NCI-H1436 treated with DMSO at 0.1 percent for 48 hours (cell line): ENCODE measurements around the gene COA8.
"Not testable (repeated sequence)": the region's sequence is repeated elsewhere in the genome, so short reads cannot be mapped to it uniquely, and the experiment has no call there.

ENCODE experiments used
- DNase-seq: peaks from one replicate; lab custom pipeline; 2025; lab: John Stamatoyannopoulos, UW

COA8 gene

GRCh38 chr14:103574104-103574503 is 11.3 kb downstream of the COA8 start:
- DNase-seq: no peak

GRCh38 chr14:103574707-103575285 is 12.0 kb downstream of the COA8 start:
- DNase-seq: no peak

GRCh38 chr14:103576371-103577024 is 13.7 kb downstream of the COA8 start:
- no peak for DNase-seq

GRCh38 chr14:103578401-103579075 is 15.8 kb downstream of the COA8 start:
- no peak for DNase-seq

GRCh38 chr14:103581206-103581605 is 18.4 kb downstream of the COA8 start:
- DNase-seq: no peak

GRCh38 chr14:103581954-103582703 is 19.4 kb downstream of the COA8 start:
- DNase-seq: no peak

- no peak for DNase-seq
Observed at GRCh38 chr14:103584326-103584915, 21.7 kb downstream of the COA8 start.

GRCh38 chr14:103593577-103593976 is 30.8 kb downstream of the COA8 start:
- DNase-seq: no peak

GRCh38 chr14:103594265-103594664 is 31.5 kb downstream of the COA8 start:
- no peak for DNase-seq

GRCh38 chr14:103597623-103598377 is 35.0 kb downstream of the COA8 start:
- no peak for DNase-seq

GRCh38 chr14:103600503-103600902 is 37.7 kb downstream of the COA8 start:
- no peak for DNase-seq

- no peak for DNase-seq
Observed at GRCh38 chr14:103604620-103605019, 41.9 kb downstream of the COA8 start.

- no peak for DNase-seq
Observed at GRCh38 chr14:103606963-103607668, 44.4 kb downstream of the COA8 start.

- no peak for DNase-seq
Observed at GRCh38 chr14:103607822-103608221, 45.1 kb downstream of the COA8 start.

GRCh38 chr14:103609081-103609480 is 46.3 kb downstream of the COA8 start:
- not testable (repeated sequence) for DNase-seq

GRCh38 chr14:103611215-103611614 is 48.5 kb downstream of the COA8 start:
- no peak for DNase-seq

- no peak for DNase-seq
Observed at GRCh38 chr14:103613517-103613916, 50.8 kb downstream of the COA8 start.

- no peak for DNase-seq
Observed at GRCh38 chr14:103616635-103617300, 54.0 kb downstream of the COA8 start.

GRCh38 chr14:103619057-103619456 is 56.3 kb downstream of the COA8 start:
- DNase-seq: no peak

GRCh38 chr14:103621860-103622259 is 59.1 kb downstream of the COA8 start:
- DNase-seq: no peak
